CD4-positive, CD25-positive, alpha-beta regulatory T cell (primary cell): Measurements from ENCODE around the gene CCDC186. TPM values are rescaled to one million over a fixed set of nuclear protein-coding genes. Genes with fewer than 3 reads are reported as not detected.
A peak's percentile ranks its signal among the peaks of the same experiment; 100 is the strongest.

Experiments used
- ATAC-seq, 2 donors: fragments of 150-1000 bp; cut with Tn5 transposase; one replicate each; pipeline ENCODE4 v1.10.0; 2021; ENCODE audit warnings: low read depth in 2 of 2, moderate number of reproducible peaks in 2 of 2, moderate library complexity in 1 of 2
- DNase-seq, 3 donors: peaks; one replicate each; pipeline versions ENCODE4 v3.0.0 to v3.0.0-alpha.2; 2012 to 2022; ENCODE audit warnings: mixed read lengths in 1 of 3
- H3K27ac ChIP-seq: one replicate; pipeline ENCODE4 v1.7.0; 2013; ENCODE audit warnings: mild to moderate bottlenecking, low read length; ENCODE audit not compliant: insufficient read depth, poor library complexity, severe bottlenecking
- H3K27me3 ChIP-seq: one replicate; pipeline ENCODE4 v1.7.0; 2013; ENCODE audit warnings: low read length; ENCODE audit not compliant: control insufficient read depth, insufficient read depth
- H3K36me3 ChIP-seq: one replicate; pipeline ENCODE4 v1.7.0; 2013; ENCODE audit warnings: mild to moderate bottlenecking, low read length, moderate library complexity; ENCODE audit not compliant: control insufficient read depth, insufficient read depth
- H3K4me1 ChIP-seq: 2 replicates; pipeline ENCODE4 v1.7.0; 2013; ENCODE audit warnings: mild to moderate bottlenecking, low read length; ENCODE audit not compliant: insufficient read depth, control insufficient read depth, poor library complexity, severe bottlenecking
- H3K4me3 ChIP-seq: one replicate; pipeline ENCODE4 v1.7.0; 2013; ENCODE audit warnings: low read depth, mild to moderate bottlenecking, low read length, moderate library complexity
- H3K9me3 ChIP-seq, 2 experiments: 1 replicate in 1 of 2; 2 replicates in 1 of 2; pipeline ENCODE4 v1.7.0; 2013; ENCODE audit warnings: low read length in 2 of 2, mild to moderate bottlenecking in 1 of 2, moderate library complexity in 1 of 2; ENCODE audit not compliant: control insufficient read depth in 2 of 2
- H3K27ac Mint-ChIP-seq, 3 donors: one replicate each; pipeline ENCODE4 v1.8.0; 2020 to 2022; ENCODE audit warnings: mild to moderate bottlenecking in 3 of 3, mixed read lengths in 3 of 3, moderate library complexity in 2 of 3
- H3K27me3 Mint-ChIP-seq: one replicate; pipeline ENCODE4 v1.8.0; 2022; ENCODE audit warnings: mild to moderate bottlenecking, mixed read lengths
- H3K36me3 Mint-ChIP-seq: one replicate; pipeline ENCODE4 v1.8.0; 2020; ENCODE audit warnings: mixed read lengths
- H3K4me1 Mint-ChIP-seq, 4 donors: one replicate each; pipeline ENCODE4 v1.8.0; 2020 to 2022; ENCODE audit warnings: mixed read lengths in 4 of 4, mild to moderate bottlenecking in 1 of 4
- H3K4me3 Mint-ChIP-seq, 4 donors: one replicate each; pipeline ENCODE4 v1.8.0; 2020 to 2022; ENCODE audit warnings: mild to moderate bottlenecking in 4 of 4, mixed read lengths in 4 of 4, moderate library complexity in 3 of 4
- H3K9me3 Mint-ChIP-seq, 7 donors: one replicate each; pipeline ENCODE4 v1.8.0; 2020 to 2022; ENCODE audit warnings: mixed read lengths in 7 of 7, mild to moderate bottlenecking in 3 of 7, moderate library complexity in 2 of 7
- polyA plus RNA-seq, 4 donors: library from polyadenylated mRNA; unstranded; fragments of 300-500 nt; fragmentation: Illumina TruSeq; gene quantifications; one replicate each; pipeline ENCODE4 v1.2.3, GENCODE V29; 2021
- total RNA-seq: library from RNA; stranded (reverse); gene quantifications from one replicate; pipeline ENCODE4 v1.2.3, GENCODE V29; 2022

Gene CCDC186
- total and polyA plus RNA-seq, 5 donors from 2014 or later: 17.3 to 60.1 (median 25.8) TPM

- Histone ChIP-seq H3K4me1 (peaks cover 30% of the 10 kb centered on the region), H3K27ac (peak overlapping the region; percentile 81), H3K9me3 (peaks cover 0 to 4% of the 10 kb centered on the region in 2 experiments), H3K4me3 (peak overlapping the region; percentile 98), H3K36me3 (peaks cover 6% of the 10 kb centered on the region), H3K27me3 (peaks cover 1% of the 10 kb centered on the region)
- Mint-ChIP-seq H3K36me3 (peaks cover 13% of the 10 kb centered on the region), H3K9me3 (peaks cover 0 to 4% (median 2%) of the 10 kb centered on the region in 7 donors), H3K27ac (peak overlapping the region; percentile 99), H3K4me1 (peaks cover 32 to 66% (median 42%) of the 10 kb centered on the region in 4 donors), H3K4me3 (peak overlapping the region; percentile 93 to 99 (median 98)), H3K27me3 (peaks cover 17% of the 10 kb centered on the region)
- ATAC-seq (no peak), DNase-seq (no peak)
These were observed 441 bp downstream of the CCDC186 start for GRCh38 chr10:114173603-114173920.

GRCh38 chr10:114172776-114173602 is 1.0 kb downstream of the CCDC186 start:
- peak overlapping the region; percentile 98 for H3K4me3 ChIP-seq

GRCh38 chr10:114172216-114172615 is 1.8 kb downstream of the CCDC186 start:
- Mint-ChIP-seq H3K27ac (peak overlapping the region in 2 of 3 donors; percentile 99), H3K9me3 (peaks cover 0 to 7% (median 2%) of the 10 kb centered on the region in 7 donors), H3K4me1 (peaks cover 40 to 75% (median 49%) of the 10 kb centered on the region in 4 donors), H3K27me3 (peaks cover 13% of the 10 kb centered on the region), H3K4me3 (peak overlapping the region; percentile 93 to 99 (median 98)), H3K36me3 (peaks cover 20% of the 10 kb centered on the region)
- Histone ChIP-seq H3K9me3 (peaks cover 0 to 5% of the 10 kb centered on the region in 2 experiments), H3K27me3 (no peaks in the 10 kb centered on the region), H3K4me1 (peaks cover 30% of the 10 kb centered on the region), H3K27ac (peak overlapping the region; percentile 16), H3K36me3 (peaks cover 10% of the 10 kb centered on the region), H3K4me3 (peak overlapping the region; percentile 98)
- ATAC-seq (no peak), DNase-seq (no peak)

More at GRCh38 chr10:114172776-114173602, 1.0 kb downstream of the CCDC186 start:
- Mint-ChIP-seq H3K4me1 (peaks cover 37 to 72% (median 46%) of the 10 kb centered on the region in 4 donors), H3K36me3 (peaks cover 17% of the 10 kb centered on the region), H3K4me3 (peak overlapping the region; percentile 93 to 99 (median 98)), H3K27me3 (peaks cover 17% of the 10 kb centered on the region), H3K9me3 (peaks cover 0 to 7% (median 2%) of the 10 kb centered on the region in 7 donors), H3K27ac (peak overlapping the region; percentile 99)
- H3K4me1 ChIP-seq: peaks cover 30% of the 10 kb centered on the region
- peaks cover 8% of the 10 kb centered on the region for H3K36me3 ChIP-seq
- H3K9me3 ChIP-seq: peaks cover 0 to 5% of the 10 kb centered on the region in 2 experiments
- DNase-seq (peak in 1 of 3 donors; percentile 38), ATAC-seq (no peak)
- H3K27me3 ChIP-seq: peaks cover 1% of the 10 kb centered on the region
- peak overlapping the region; percentile 81 for H3K27ac ChIP-seq

- peak overlapping the region in 2 of 4 donors; percentile 44 to 69 for H3K4me3 Mint-ChIP-seq
These were observed 5.5 kb downstream of the CCDC186 start for GRCh38 chr10:114168450-114169009.

GRCh38 chr10:114167985-114168384 is 6.0 kb downstream of the CCDC186 start:
- Histone ChIP-seq H3K27me3 (no peaks in the 10 kb centered on the region), H3K4me3 (no peak overlapping the region), H3K9me3 (peaks cover 0 to 5% of the 10 kb centered on the region in 2 experiments), H3K27ac (no peak overlapping the region), H3K36me3 (peaks cover 20% of the 10 kb centered on the region), H3K4me1 (peaks cover 20% of the 10 kb centered on the region)
- no peak for DNase-seq
- Mint-ChIP-seq H3K4me3 (peak overlapping the region in 1 of 4 donors; percentile 44), H3K9me3 (peaks cover 0 to 7% (median 2%) of the 10 kb centered on the region in 7 donors), H3K27ac (peak overlapping the region in 1 of 3 donors; percentile 10), H3K27me3 (no peaks in the 10 kb centered on the region), H3K36me3 (peaks cover 40% of the 10 kb centered on the region), H3K4me1 (peaks cover 50 to 77% (median 53%) of the 10 kb centered on the region in 4 donors)
- ATAC-seq: no peak

More at GRCh38 chr10:114168450-114169009, 5.5 kb downstream of the CCDC186 start:
- Histone ChIP-seq H3K4me3 (no peak overlapping the region), H3K27me3 (no peaks in the 10 kb centered on the region), H3K9me3 (peaks cover 0 to 5% of the 10 kb centered on the region in 2 experiments), H3K36me3 (peaks cover 15% of the 10 kb centered on the region), H3K27ac (no peak overlapping the region), H3K4me1 (peaks cover 19% of the 10 kb centered on the region)
- peak overlapping the region in 1 of 3 donors; percentile 10 for H3K27ac Mint-ChIP-seq
- peaks cover 0 to 7% (median 2%) of the 10 kb centered on the region in 7 donors for H3K9me3 Mint-ChIP-seq
- no peak for DNase-seq
- H3K36me3 Mint-ChIP-seq: peaks cover 34% of the 10 kb centered on the region
- ATAC-seq: no peak
- peaks cover 48 to 75% (median 51%) of the 10 kb centered on the region in 4 donors for H3K4me1 Mint-ChIP-seq
- no peaks in the 10 kb centered on the region for H3K27me3 Mint-ChIP-seq

- no peak overlapping the region for H3K4me3 ChIP-seq
- ATAC-seq: no peak
These were observed 7.5 kb downstream of the CCDC186 start for GRCh38 chr10:114166494-114166893.

GRCh38 chr10:114166043-114166442 is 8.0 kb downstream of the CCDC186 start:
- no peak overlapping the region for H3K27ac Mint-ChIP-seq
- H3K4me1 Mint-ChIP-seq: peaks cover 46 to 73% (median 49%) of the 10 kb centered on the region in 4 donors

More at GRCh38 chr10:114166494-114166893, 7.5 kb downstream of the CCDC186 start:
- Mint-ChIP-seq H3K27ac (peak overlapping the region in 1 of 3 donors; percentile 50), H3K27me3 (no peaks in the 10 kb centered on the region), H3K4me3 (peak overlapping the region in 1 of 4 donors; percentile 13), H3K9me3 (peaks cover 0 to 7% (median 2%) of the 10 kb centered on the region in 7 donors), H3K36me3 (peaks cover 51% of the 10 kb centered on the region), H3K4me1 (peaks cover 45 to 71% (median 47%) of the 10 kb centered on the region in 4 donors)
- Histone ChIP-seq H3K27me3 (no peaks in the 10 kb centered on the region), H3K9me3 (peaks cover 0 to 5% of the 10 kb centered on the region in 2 experiments), H3K4me1 (peaks cover 7% of the 10 kb centered on the region), H3K36me3 (peaks cover 32% of the 10 kb centered on the region), H3K27ac (no peak overlapping the region)
- DNase-seq: no peak

More at GRCh38 chr10:114166043-114166442, 8.0 kb downstream of the CCDC186 start:
- Mint-ChIP-seq H3K4me3 (peak overlapping the region in 1 of 4 donors; percentile 13), H3K27me3 (no peaks in the 10 kb centered on the region), H3K9me3 (peaks cover 0 to 7% (median 2%) of the 10 kb centered on the region in 7 donors), H3K36me3 (peaks cover 55% of the 10 kb centered on the region)
- Histone ChIP-seq H3K27me3 (no peaks in the 10 kb centered on the region), H3K9me3 (peaks cover 0 to 5% of the 10 kb centered on the region in 2 experiments), H3K4me1 (peaks cover 5% of the 10 kb centered on the region), H3K27ac (no peak overlapping the region), H3K36me3 (peaks cover 35% of the 10 kb centered on the region), H3K4me3 (no peak overlapping the region)
- DNase-seq (no peak), ATAC-seq (no peak)
